CD4-positive, alpha-beta memory T cell (primary cell): ENCODE data around the gene CCNA2. TPM values are rescaled to one million over a fixed set of nuclear protein-coding genes. Genes with fewer than 3 reads are reported as not detected.

Source experiments
- CTCF ChIA-PET: fragments of 350-600 bp; sonication (Branson Sonifier 250); formaldehyde crosslinking; loops from one replicate; lab custom pipeline; 2021; ENCODE audit warnings: inconsistent platforms; ENCODE audit not compliant: partially characterized antibody; lab: Charles Lee
- POLR2A ChIA-PET: fragments of 350-600 bp; sonication (Branson Sonifier 250); formaldehyde crosslinking; loops from one replicate; lab custom pipeline; 2021; ENCODE audit not compliant: partially characterized antibody; lab: Charles Lee
- DNase-seq, 5 donors: peaks; one replicate each; pipeline versions ENCODE4 v3.0.0 to v3.0.0-alpha.2; 2020 to 2022; ENCODE audit warnings: mixed read lengths in 1 of 5
- H3K27ac ChIP-seq: one replicate; pipeline ENCODE4 v1.7.0; 2013; ENCODE audit warnings: low read depth, low read length
- H3K27me3 ChIP-seq: 2 replicates; pipeline ENCODE4 v1.7.0; 2013; ENCODE audit warnings: mild to moderate bottlenecking, low read length, moderate library complexity; ENCODE audit not compliant: insufficient read depth
- H3K36me3 ChIP-seq: 2 replicates; pipeline ENCODE4 v1.7.0; 2013; ENCODE audit warnings: mild to moderate bottlenecking, low read length, moderate library complexity; ENCODE audit not compliant: insufficient read depth
- H3K4me1 ChIP-seq: 2 replicates; pipeline ENCODE4 v1.7.0; 2013; ENCODE audit warnings: mild to moderate bottlenecking, low read length, moderate library complexity; ENCODE audit not compliant: insufficient read depth
- H3K4me3 ChIP-seq, 2 donors: one replicate each; pipeline ENCODE4 v1.7.0; 2013; ENCODE audit warnings: low read length in 2 of 2, mild to moderate bottlenecking in 1 of 2
- H3K9me3 ChIP-seq, 2 donors: one replicate each; pipeline ENCODE4 v1.7.0; 2013; ENCODE audit warnings: low read length in 2 of 2, control low read depth in 1 of 2; ENCODE audit not compliant: control insufficient read depth in 1 of 2
- H3K27ac Mint-ChIP-seq, 7 donors: one replicate each; pipeline ENCODE4 v1.8.0; 2020 to 2021; ENCODE audit warnings: mixed read lengths in 7 of 7, mild to moderate bottlenecking in 6 of 7, inconsistent platforms in 3 of 7, moderate library complexity in 3 of 7
- H3K27me3 Mint-ChIP-seq, 2 donors: one replicate each; pipeline ENCODE4 v1.8.0; 2020 to 2021; ENCODE audit warnings: mixed read lengths in 2 of 2
- H3K36me3 Mint-ChIP-seq, 2 donors: one replicate each; pipeline ENCODE4 v1.8.0; 2020 to 2021; ENCODE audit warnings: mixed read lengths in 2 of 2, inconsistent platforms in 1 of 2, mild to moderate bottlenecking in 1 of 2
- H3K4me1 Mint-ChIP-seq, 4 donors: one replicate each; pipeline ENCODE4 v1.8.0; 2020 to 2021; ENCODE audit warnings: mixed read lengths in 4 of 4, mild to moderate bottlenecking in 1 of 4
- H3K4me3 Mint-ChIP-seq, 8 donors: one replicate each; pipeline ENCODE4 v1.8.0; 2020 to 2021; ENCODE audit warnings: mixed read lengths in 8 of 8, mild to moderate bottlenecking in 7 of 8, moderate library complexity in 6 of 8, inconsistent platforms in 3 of 8
- H3K9me3 Mint-ChIP-seq, 8 donors: one replicate each; pipeline ENCODE4 v1.8.0; 2020 to 2021; ENCODE audit warnings: mixed read lengths in 8 of 8, mild to moderate bottlenecking in 5 of 8, inconsistent platforms in 3 of 8, moderate library complexity in 1 of 8
- intact Hi-C: fragments of 100-400 bp; cut with micrococcal nuclease; formaldehyde crosslinking; loops from one replicate; pipeline ENCODE4 v1.15.1; 2023
- polyA plus RNA-seq, 2 donors: library from polyadenylated mRNA; unstranded; fragments of 300-500 nt; fragmentation: Illumina TruSeq; gene quantifications; one replicate each; pipeline ENCODE4 v1.2.3, GENCODE V29; 2021
- total RNA-seq, 2 experiments: library from RNA; stranded (reverse); gene quantifications; one replicate each; pipeline ENCODE4 v1.2.3, GENCODE V29; 2021

The CCNA2 gene
- total and polyA plus RNA-seq, 4 experiments from 2014 or later, result 0.34 to 1.4 (median 1.2) TPM; not detected in 1

DNA sequence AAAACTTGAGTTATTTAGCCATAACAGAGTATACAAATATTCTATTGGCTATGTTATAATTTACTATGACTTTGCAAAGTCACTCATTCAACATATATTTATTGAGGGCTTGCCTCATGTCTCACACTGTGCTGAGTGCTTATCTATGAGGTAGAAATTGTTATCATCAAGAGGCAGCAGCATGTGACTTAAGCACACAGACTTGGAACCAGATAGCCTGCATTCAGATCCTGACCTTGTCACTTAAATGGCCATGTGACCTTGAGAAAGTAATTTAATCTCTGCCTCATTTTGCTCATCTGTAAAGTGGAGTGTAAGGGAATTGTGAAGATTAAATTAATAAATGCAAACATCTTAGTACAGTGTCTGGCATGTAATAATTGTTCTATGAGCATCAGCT lies 32.7 kb downstream of the CCNA2 start:
- intact Hi-C loops, result no loop called here
- Histone ChIP-seq H3K27me3 (no peaks in the 10 kb centered on the region), H3K36me3 (no peaks in the 10 kb centered on the region), H3K4me1 (no peaks in the 10 kb centered on the region), H3K4me3 (no peak overlapping the region), H3K27ac (no peak overlapping the region), H3K9me3 (no peaks in the 10 kb centered on the region)
- H3K9me3 Mint-ChIP-seq, result peaks cover 0 to 6% (median 0%) of the 10 kb centered on the region in 8 donors
- H3K36me3 Mint-ChIP-seq, result no peaks in the 10 kb centered on the region
- no peak for DNase-seq
- ChIA-PET CTCF (no interaction called here), POLR2A (no interaction called here)
- H3K27me3 Mint-ChIP-seq, result peaks cover 9 to 10% of the 10 kb centered on the region in 2 donors
- H3K4me3 Mint-ChIP-seq, result no peak overlapping the region
- H3K27ac Mint-ChIP-seq, result no peak overlapping the region
- H3K4me1 Mint-ChIP-seq, result peaks cover 2 to 5% (median 4%) of the 10 kb centered on the region in 4 donors

DNA sequence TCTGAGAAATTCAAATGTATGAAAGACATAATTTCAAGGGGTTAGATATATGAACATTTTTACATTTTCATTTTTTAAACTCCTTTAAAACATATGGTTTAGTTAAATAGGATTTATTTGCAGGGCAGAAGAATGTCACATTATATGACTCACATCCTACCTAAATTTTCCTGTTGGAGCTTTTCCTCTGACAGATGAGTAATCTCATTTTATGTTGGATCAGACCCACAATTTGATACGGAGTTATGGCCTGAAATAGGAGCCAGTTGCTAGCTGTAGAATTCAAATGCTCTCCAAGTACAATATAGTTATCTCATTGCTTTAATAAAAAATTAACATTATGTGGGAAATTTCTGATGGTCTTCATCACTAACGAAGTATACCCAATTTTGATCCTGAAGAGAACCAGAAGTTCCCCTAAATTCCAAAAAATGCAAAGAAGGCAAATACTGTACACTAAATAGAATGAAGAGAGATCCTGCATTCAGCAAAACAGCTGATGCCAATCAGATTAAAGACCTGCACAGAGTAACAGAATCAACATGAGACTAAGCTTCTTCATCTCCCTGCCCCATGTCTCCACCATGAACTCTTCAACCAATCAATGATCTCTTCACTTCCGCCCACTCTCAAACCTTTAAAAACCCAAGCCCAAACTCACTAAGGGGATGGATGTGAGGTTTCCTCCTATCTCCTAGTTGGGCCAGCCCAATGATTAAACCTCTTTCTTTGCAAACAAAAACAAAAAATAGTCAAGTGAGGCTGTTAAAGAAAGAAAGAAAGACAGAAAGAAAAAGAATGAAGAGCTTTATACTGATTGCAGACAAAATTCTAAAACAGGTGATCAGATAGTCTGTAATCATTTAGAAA lies 33.5 kb downstream of the CCNA2 start:
- no peak for DNase-seq
- no peaks in the 10 kb centered on the region for H3K36me3 ChIP-seq
- H3K9me3 Mint-ChIP-seq, result peaks cover 0 to 6% (median 0%) of the 10 kb centered on the region in 8 donors
- peaks cover 0 to 1% of the 10 kb centered on the region in 2 donors for H3K36me3 Mint-ChIP-seq
- no peaks in the 10 kb centered on the region for H3K4me1 ChIP-seq
- H3K4me3 Mint-ChIP-seq, result no peak overlapping the region
- peaks cover 14 to 15% of the 10 kb centered on the region in 2 donors for H3K27me3 Mint-ChIP-seq
- no peak overlapping the region for H3K27ac ChIP-seq
- H3K4me1 Mint-ChIP-seq, result peaks cover 0 to 2% (median under 1%) of the 10 kb centered on the region in 4 donors
- H3K27me3 ChIP-seq, result no peaks in the 10 kb centered on the region
- H3K27ac Mint-ChIP-seq, result no peak overlapping the region
- H3K9me3 ChIP-seq, result no peaks in the 10 kb centered on the region
- intact Hi-C loops, result no loop called here
- ChIA-PET POLR2A (no interaction called here), CTCF (no interaction called here)
- H3K4me3 ChIP-seq, result no peak overlapping the region

DNA sequence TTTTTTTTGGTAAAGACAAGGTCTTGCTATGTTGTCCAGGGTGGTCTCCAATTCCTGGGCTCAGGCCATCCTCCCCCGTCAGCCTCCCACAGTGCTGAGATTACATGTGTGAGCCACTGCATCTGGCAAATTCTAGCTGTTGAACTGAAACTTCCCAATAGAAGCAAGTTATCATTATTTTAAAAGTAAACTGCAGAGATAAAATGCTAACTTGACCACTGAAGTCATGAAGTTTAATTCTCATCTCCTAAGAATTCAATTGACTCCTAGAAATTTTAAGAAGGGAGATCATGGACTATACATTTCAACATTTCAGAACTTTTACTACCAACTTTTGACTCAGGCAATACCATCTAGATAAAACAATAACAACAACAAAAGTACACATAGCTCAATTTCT lies 34.2 kb downstream of the CCNA2 start:
- intact Hi-C loops, result no loop called here
- Histone ChIP-seq H3K4me3 (no peak overlapping the region), H3K27ac (no peak overlapping the region), H3K9me3 (no peaks in the 10 kb centered on the region), H3K27me3 (no peaks in the 10 kb centered on the region), H3K36me3 (no peaks in the 10 kb centered on the region), H3K4me1 (no peaks in the 10 kb centered on the region)
- Mint-ChIP-seq H3K36me3 (peaks cover 0 to 1% of the 10 kb centered on the region in 2 donors), H3K27ac (no peak overlapping the region), H3K9me3 (peaks cover 0 to 11% (median 6%) of the 10 kb centered on the region in 8 donors), H3K4me3 (no peak overlapping the region), H3K27me3 (peaks cover 15 to 18% of the 10 kb centered on the region in 2 donors), H3K4me1 (peaks cover 0 to under 1% (median 0%) of the 10 kb centered on the region in 4 donors)
- POLR2A ChIA-PET, result no interaction called here
- CTCF ChIA-PET, result no interaction called here
- DNase-seq, result no peak

DNA sequence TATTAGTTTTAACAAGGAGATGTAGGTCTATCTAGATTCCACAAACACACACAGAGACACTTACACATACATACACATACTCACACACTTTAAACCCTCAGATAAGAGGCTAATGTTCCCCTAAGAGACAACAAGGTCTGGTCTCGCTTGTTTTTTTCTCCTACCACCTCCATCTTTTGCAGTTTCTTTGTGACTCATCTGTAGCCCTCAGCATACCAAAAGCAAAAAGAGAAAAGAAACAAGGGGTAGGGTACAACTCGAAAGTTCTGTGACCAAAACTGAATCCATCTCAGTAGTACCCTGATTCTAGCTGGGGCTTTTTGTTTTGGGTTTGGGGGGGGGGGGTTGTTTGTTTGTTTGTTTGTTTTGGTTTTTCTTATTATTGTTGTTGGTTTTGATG lies 34.8 kb downstream of the CCNA2 start:
- Histone ChIP-seq H3K4me3 (no peak overlapping the region), H3K36me3 (no peaks in the 10 kb centered on the region), H3K4me1 (no peaks in the 10 kb centered on the region), H3K27me3 (no peaks in the 10 kb centered on the region), H3K27ac (no peak overlapping the region), H3K9me3 (no peaks in the 10 kb centered on the region)
- peaks cover 0 to 16% (median 9%) of the 10 kb centered on the region in 8 donors for H3K9me3 Mint-ChIP-seq
- DNase-seq, result no peak
- H3K27me3 Mint-ChIP-seq, result peaks cover 17 to 18% of the 10 kb centered on the region in 2 donors
- CTCF ChIA-PET, result no interaction called here
- H3K4me3 Mint-ChIP-seq, result no peak overlapping the region
- H3K27ac Mint-ChIP-seq, result no peak overlapping the region
- POLR2A ChIA-PET, result no interaction called here
- peaks cover 0 to 1% of the 10 kb centered on the region in 2 donors for H3K36me3 Mint-ChIP-seq
- intact Hi-C loops, result no loop called here
- no peaks in the 10 kb centered on the region for H3K4me1 Mint-ChIP-seq

DNA sequence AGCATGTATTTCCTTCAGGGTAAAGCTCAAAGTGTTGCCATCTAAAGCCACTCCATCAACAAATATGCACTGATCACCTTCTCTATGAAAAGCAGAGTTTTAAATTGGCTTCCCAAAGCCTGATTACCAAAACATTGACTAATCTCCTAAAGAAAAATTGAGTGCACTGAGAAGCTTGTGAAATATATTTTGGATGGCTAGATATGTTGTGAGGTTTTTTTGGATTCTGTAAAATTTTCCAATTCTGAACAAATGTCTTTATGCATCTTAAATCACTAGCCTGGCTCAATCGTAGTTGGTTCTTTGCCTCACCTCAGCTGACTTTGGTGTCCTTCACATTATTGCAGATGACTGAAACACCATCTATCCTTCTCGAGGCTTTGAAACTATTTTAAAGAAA lies 37.5 kb downstream of the CCNA2 start:
- H3K4me1 ChIP-seq, result no peaks in the 10 kb centered on the region
- no peaks in the 10 kb centered on the region for H3K36me3 ChIP-seq
- H3K36me3 Mint-ChIP-seq, result peaks cover 0 to 1% of the 10 kb centered on the region in 2 donors
- H3K27me3 Mint-ChIP-seq, result peaks cover 23 to 24% of the 10 kb centered on the region in 2 donors
- POLR2A ChIA-PET, result no interaction called here
- no peaks in the 10 kb centered on the region for H3K9me3 ChIP-seq
- H3K27ac ChIP-seq, result no peak overlapping the region
- no peaks in the 10 kb centered on the region for H3K4me1 Mint-ChIP-seq
- H3K27me3 ChIP-seq, result no peaks in the 10 kb centered on the region
- H3K27ac Mint-ChIP-seq, result no peak overlapping the region
- CTCF ChIA-PET, result interaction anchor here (1.0 kb wide), 1 partner anchor 13 kb away, joined by 4 read pairs; no protein-coding TSS in a partner anchor
- H3K4me3 Mint-ChIP-seq, result no peak overlapping the region
- H3K4me3 ChIP-seq, result no peak overlapping the region
- intact Hi-C loops, result no loop called here
- peaks cover 0 to 16% (median 9%) of the 10 kb centered on the region in 8 donors for H3K9me3 Mint-ChIP-seq
- DNase-seq, result no peak

DNA sequence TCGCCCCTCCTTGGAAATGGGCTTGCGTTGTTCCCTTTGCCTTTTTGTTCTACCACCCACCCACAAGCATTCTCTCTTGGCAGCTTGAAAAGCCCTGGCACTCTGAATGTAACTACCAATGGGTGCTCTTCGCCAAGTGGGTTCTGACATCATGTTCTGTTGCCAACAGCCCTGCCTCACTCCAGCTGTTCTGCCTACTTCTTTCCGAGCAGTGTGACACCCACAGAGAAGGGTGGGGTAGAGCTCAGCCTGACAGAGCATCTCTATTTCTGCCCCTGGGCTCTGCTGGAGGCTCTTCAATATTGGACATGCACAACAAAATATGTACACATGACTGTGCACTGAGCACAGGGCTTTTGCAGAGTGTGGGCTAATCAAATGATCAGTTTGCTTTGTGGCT lies 38.2 kb downstream of the CCNA2 start:
- ChIA-PET CTCF (no interaction called here), POLR2A (no interaction called here)
- Mint-ChIP-seq H3K27me3 (peaks cover 28 to 29% of the 10 kb centered on the region in 2 donors), H3K36me3 (peaks cover 0 to 1% of the 10 kb centered on the region in 2 donors), H3K4me3 (no peak overlapping the region), H3K27ac (no peak overlapping the region), H3K9me3 (peaks cover 0 to 16% (median 9%) of the 10 kb centered on the region in 8 donors), H3K4me1 (no peaks in the 10 kb centered on the region)
- H3K27ac ChIP-seq, result no peak overlapping the region
- no peak overlapping the region for H3K4me3 ChIP-seq
- H3K9me3 ChIP-seq, result no peaks in the 10 kb centered on the region
- intact Hi-C loops, result no loop called here
- no peaks in the 10 kb centered on the region for H3K4me1 ChIP-seq
- DNase-seq, result no peak
- no peaks in the 10 kb centered on the region for H3K27me3 ChIP-seq
- H3K36me3 ChIP-seq, result no peaks in the 10 kb centered on the region

DNA sequence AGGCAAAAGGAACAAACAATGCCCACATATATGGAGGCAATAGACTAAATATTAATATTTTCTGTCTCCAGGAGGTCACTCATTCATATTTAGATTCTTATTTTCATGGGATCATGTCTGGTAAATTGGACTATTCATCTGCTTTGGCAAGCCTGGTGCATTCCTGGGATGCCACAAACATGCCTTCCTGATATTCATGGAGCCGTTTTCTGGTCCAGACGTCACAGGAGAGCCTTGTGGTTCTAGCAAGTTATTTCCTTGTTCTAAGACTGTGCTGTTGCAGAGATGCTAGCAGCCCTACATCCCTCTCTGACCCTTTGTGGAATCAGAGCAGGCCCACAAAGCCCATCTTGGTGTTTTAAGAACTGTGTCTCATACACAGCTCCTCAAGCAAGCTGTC lies 38.7 kb downstream of the CCNA2 start:
- Mint-ChIP-seq H3K36me3 (peaks cover 0 to 1% of the 10 kb centered on the region in 2 donors), H3K27ac (no peak overlapping the region), H3K4me3 (no peak overlapping the region), H3K4me1 (no peaks in the 10 kb centered on the region), H3K27me3 (peaks cover 29 to 32% of the 10 kb centered on the region in 2 donors), H3K9me3 (peaks cover 0 to 16% (median 9%) of the 10 kb centered on the region in 8 donors)
- Histone ChIP-seq H3K4me1 (no peaks in the 10 kb centered on the region), H3K36me3 (no peaks in the 10 kb centered on the region), H3K27me3 (no peaks in the 10 kb centered on the region), H3K9me3 (no peaks in the 10 kb centered on the region), H3K4me3 (no peak overlapping the region), H3K27ac (no peak overlapping the region)
- intact Hi-C loops, result no loop called here
- CTCF ChIA-PET, result no interaction called here
- POLR2A ChIA-PET, result no interaction called here
- no peak for DNase-seq
